HepG2 (cell line): Measurements from ENCODE around the gene EIF5A. TPM values are rescaled to one million over a fixed set of nuclear protein-coding genes. Genes with fewer than 3 reads are reported as not detected.

Source experiments
- ATAC-seq: fragments of 200-7000 bp; cut with Tn5 transposase; 3 replicates; pipeline ENCODE4 v1.9.1; 2020; ENCODE audit warnings: mild to moderate bottlenecking, moderate library complexity
- BruUV-seq: library from RNA; stranded (reverse); fragments of 400-500 nt; replicated peaks from 2 replicates; lab custom pipeline; 2021; lab: Mats Ljungman, UMichigan
- CTCF ChIA-PET: fragments of 300-600 bp; formaldehyde crosslinking; extraction: SDS; loops from one replicate; lab custom pipeline; 2021; ENCODE audit warnings: low total read pairs, inconsistent platforms, low intra/inter-chr PET ratio; lab: Yijun Ruan, JAX
- POLR2A ChIA-PET: fragments of 350-600 bp; sonication (Branson Sonifier 250); formaldehyde crosslinking; loops from one replicate; lab custom pipeline; 2020; ENCODE audit warnings: antibody characterized with exemption, inconsistent platforms; lab: Yijun Ruan, JAX
- DNase-seq: peaks from one replicate; pipeline ENCODE4 v3.0.0-alpha.2; 2015; ENCODE audit warnings: low spot score
- FAIRE-seq: peaks from 3 replicates; lab custom pipeline; 2011; peaks lifted over from hg19 to GRCh38; lab: Jason Lieb, UNC
- H2AFZ ChIP-seq: one replicate; pipeline ENCODE4 v1.6.1; 2011; ENCODE audit warnings: low read length, inconsistent platforms
- H3K27ac ChIP-seq: fragments of 300-600 bp; 3 replicates; pipeline ENCODE4 v1.8.0; 2011; ENCODE audit warnings: mixed run types, mild to moderate bottlenecking, mixed read lengths, low read length, inconsistent platforms; ENCODE audit not compliant: insufficient read depth; ENCODE audit errors: extremely low read length
- H3K27me3 ChIP-seq, 2 experiments: fragments of 200-600 bp in 1 of 2; 2 replicates in 1 of 2; 3 replicates in 1 of 2; pipeline versions ENCODE4 v1.6.0 to v1.8.0; 2011; ENCODE audit warnings: low read length in 2 of 2, mild to moderate bottlenecking in 2 of 2, moderate library complexity in 2 of 2, inconsistent platforms in 1 of 2; ENCODE audit not compliant: insufficient read depth in 2 of 2, control insufficient read depth in 1 of 2
- H3K36me3 ChIP-seq, 2 experiments: fragments of 200-600 bp in 1 of 2; replicated peaks in 1 of 2; 2 replicates in 1 of 2; 3 replicates in 1 of 2; pipeline versions ENCODE4 v1.5.1 to v1.8.0; 2011; ENCODE audit warnings: low read length in 2 of 2, inconsistent platforms in 1 of 2; ENCODE audit not compliant: insufficient read depth in 2 of 2, control insufficient read depth in 1 of 2
- H3K4me1 ChIP-seq: 2 replicates; pipeline ENCODE4 v1.5.1; 2012; ENCODE audit warnings: low read length, inconsistent platforms; ENCODE audit not compliant: insufficient read depth
- H3K4me2 ChIP-seq: 2 replicates; pipeline ENCODE4 v1.6.0; 2011; ENCODE audit warnings: low read depth, low read length, inconsistent platforms
- H3K4me3 ChIP-seq, 3 experiments: fragments of 200-600 bp in 1 of 3; sonication (generic), shearing (Covaris generic) in 1 of 3; replicated peaks in 1 of 3; 2 replicates each; pipeline ENCODE4 v1.5.1; 2011 to 2016; ENCODE audit warnings: low read length in 3 of 3, inconsistent platforms in 2 of 3, low read depth in 2 of 3, mild to moderate bottlenecking in 2 of 3, control low read depth in 1 of 3, mixed read lengths in 1 of 3; ENCODE audit not compliant: insufficient read depth in 1 of 3
- H3K79me2 ChIP-seq: one replicate; pipeline ENCODE4 v1.6.1; 2011; ENCODE audit warnings: low read length, inconsistent platforms; ENCODE audit not compliant: insufficient read depth
- H3K9ac ChIP-seq: 2 replicates; pipeline ENCODE4 v1.6.0; 2011; ENCODE audit warnings: mild to moderate bottlenecking, low read depth, low read length, inconsistent platforms; ENCODE audit not compliant: insufficient read depth
- H3K9me3 ChIP-seq: 2 replicates; pipeline ENCODE4 v1.5.1; 2012; ENCODE audit warnings: mild to moderate bottlenecking, low read length
- H4K20me1 ChIP-seq: 2 replicates; pipeline ENCODE4 v1.6.0; 2011; ENCODE audit warnings: inconsistent platforms, mild to moderate bottlenecking, low read length, moderate library complexity; ENCODE audit not compliant: insufficient read depth
- AHDC1 ChIP-seq: sonication (generic); formaldehyde crosslinking; IDR thresholded peaks from 2 replicates; pipeline ENCODE4 v1.5.1; 2020; ENCODE audit warnings: mild to moderate bottlenecking, missing genetic modification reagents, borderline replicate concordance
- ZBTB3 ChIP-seq: sonication (generic); formaldehyde crosslinking; IDR thresholded peaks from 2 replicates; pipeline ENCODE4 v1.4.0; 2020; ENCODE audit warnings: low read depth, mild to moderate bottlenecking, moderate library complexity, missing genetic modification reagents, borderline replicate concordance
- ZBTB4 ChIP-seq: sonication (generic); formaldehyde crosslinking; IDR thresholded peaks from 2 replicates; pipeline ENCODE4 v1.4.0; 2020; ENCODE audit warnings: missing genetic modification reagents, mild to moderate bottlenecking, borderline replicate concordance
- ZNF562 ChIP-seq: sonication (generic); formaldehyde crosslinking; IDR thresholded peaks from 2 replicates; pipeline ENCODE4 v1.8.0; 2022; ENCODE audit warnings: missing genetic modification reagents, borderline replicate concordance
- WGBS: methylation state at CpG from one replicate; pipeline ENCODE4 v1.1.6; 2017; ENCODE audit warnings: low lambda C conversion rate; 5-methylcytosine and 5-hydroxymethylcytosine counted together
- in situ Hi-C: cut with HindIII; loops from 2 replicates; pipeline ENCODE4 v1.10.0; 2017; ENCODE audit warnings: low pct_unique_long_range_greater_than_20kb; ENCODE audit not compliant: extremely low pct_ligation_motif_present
- intact Hi-C: fragments of 100-400 bp; cut with micrococcal nuclease; formaldehyde crosslinking; loops from one replicate; pipeline ENCODE4 v1.10.0; 2022; ENCODE audit not compliant: unreplicated experiment
- polyA plus RNA-seq, 8 experiments: library from polyadenylated mRNA; depleted of rRNA in 3 of 8; stranded (reverse) in 7 of 8; unstranded in 1 of 8; fragments of >200 nt; fragmentation: Illumina TruSeq in 4 of 8; extraction: Trizol in 4 of 8; gene quantifications; 2 replicates each; pipeline versions ENCODE4 v1.2.1 to v1.2.3, GENCODE V29; 2011 to 2016; ENCODE audit warnings: low read depth in 4 of 8, missing spikeins in 1 of 8, mixed read lengths in 1 of 8; ENCODE audit not compliant: insufficient read depth in 1 of 8
- total RNA-seq, 5 experiments: library from RNA; depleted of rRNA; stranded (reverse); fragments of >200 nt; fragmentation: Illumina TruSeq; extraction: Trizol; gene quantifications; 2 replicates each; pipeline ENCODE4 v1.2.3, GENCODE V29; 2016; ENCODE audit warnings: low read depth in 1 of 5

EIF5A gene
- total and polyA plus RNA-seq, 2 of the 13 experiments (the other 11 are each of a cell fraction or from before 2014, with no cell fraction given): 319 to 337 TPM

GRCh38 chr17:7295230-7296180, 11.9 kb upstream of the EIF5A start:
- Histone ChIP-seq H3K4me1 (peaks cover 41% of the 10 kb centered on the region), H4K20me1 (no peaks in the 10 kb centered on the region), H3K27ac (no peak overlapping the region), H3K27me3 (peaks cover 2 to 11% of the 10 kb centered on the region in 2 experiments; a peak in 2 of 5 replicates), H2AFZ (no peak overlapping the region), H3K36me3 (no peaks in the 10 kb centered on the region), H3K4me3 (no peak overlapping the region), H3K9ac (no peak overlapping the region), H3K9me3 (no peaks in the 10 kb centered on the region), H3K4me2 (peak overlapping the region; percentile 88), H3K79me2 (no peaks in the 10 kb centered on the region)
- ATAC-seq: no peak
- no peak for DNase-seq
- intact Hi-C loops (loop anchor here (1.0 kb wide), 1 partner anchor 15 kb away; no protein-coding TSS in a partner anchor), in situ Hi-C loops (no loop called here)
- FAIRE-seq: no peak
- whole genome bisulfite sequencing: 91% methylated on average over 40 of the region's 42 CpGs
- TF ChIP-seq AHDC1 (CRISPR knock-in tag) (0 out of 2 replicates have a peak, but pooled peaks have one; percentile 6), ZNF562 (CRISPR knock-in tag) (no peak), ZBTB3 (CRISPR knock-in tag) (no peak), ZBTB4 (CRISPR knock-in tag) (0 out of 2 replicates have a peak, but pooled peaks have one; percentile 38)
- ChIA-PET POLR2A (interaction anchor here (0.6 to 1.9 kb wide), 9 partner anchors 14 to 250 kb away, joined by 3 to 22 read pairs (median 6); partner anchors contain the start of genes GABARAP, NEURL4 and SLC2A4), CTCF (interaction anchor here (1.1 to 2.6 kb wide), 5 partner anchors 15 to 75 kb away, joined by 4 to 43 read pairs (median 6); partner anchors contain the start of genes ELP5 and SLC2A4)
- no TSS peak for BruUV-seq
